HG03354 (cell line): Measurements from ENCODE around the gene MBD5.

Experiments
- ATAC-seq: cut with Tn5 transposase; IDR thresholded peaks from one replicate; pipeline ENCODE4 v1.9.1; 2021; ENCODE audit warnings: mild to moderate bottlenecking; ENCODE audit not compliant: unreplicated experiment, poor library complexity, severe bottlenecking

MBD5 gene

GRCh38 chr2:148501545-148501944 lies 480.7 kb downstream of the MBD5 start:
- ATAC-seq: no peak

- ATAC-seq: no peak
Observed at GRCh38 chr2:148503516-148503915, 482.6 kb downstream of the MBD5 start.

GRCh38 chr2:148507970-148508369 lies 487.1 kb downstream of the MBD5 start:
- no peak for ATAC-seq

- ATAC-seq: no peak
Observed at GRCh38 chr2:148508878-148509287, 488.0 kb downstream of the MBD5 start.

- ATAC-seq: peak; percentile 100
Observed at GRCh38 chr2:148509288-148509902, 488.5 kb downstream of the MBD5 start.

GRCh38 chr2:148511883-148512282 lies 491.0 kb downstream of the MBD5 start:
- no peak for ATAC-seq

- ATAC-seq: no peak
Observed at GRCh38 chr2:148512501-148512900, 491.6 kb downstream of the MBD5 start.

GRCh38 chr2:148513427-148513826 lies 492.5 kb downstream of the MBD5 start:
- no peak for ATAC-seq

GRCh38 chr2:148515120-148515519 lies 494.2 kb downstream of the MBD5 start:
- ATAC-seq: no peak

- no peak for ATAC-seq
Observed at GRCh38 chr2:148515976-148516375, 495.1 kb downstream of the MBD5 start.

GRCh38 chr2:148517296-148517695 lies 496.4 kb downstream of the MBD5 start:
- ATAC-seq: no peak

GRCh38 chr2:148517822-148518221 lies 496.9 kb downstream of the MBD5 start:
- ATAC-seq: no peak

GRCh38 chr2:148519013-148519412 lies 498.1 kb downstream of the MBD5 start:
- ATAC-seq: no peak

GRCh38 chr2:148521181-148521580 lies 500.3 kb downstream of the MBD5 start:
- no peak for ATAC-seq

GRCh38 chr2:148523315-148523714 lies 502.4 kb downstream of the MBD5 start:
- no peak for ATAC-seq

GRCh38 chr2:148524519-148524919 lies 503.6 kb downstream of the MBD5 start:
- no peak for ATAC-seq

- ATAC-seq: no peak
Observed at GRCh38 chr2:148525130-148525529, 504.2 kb downstream of the MBD5 start.

- no peak for ATAC-seq
Observed at GRCh38 chr2:148526509-148527346, 505.8 kb downstream of the MBD5 start.

GRCh38 chr2:148527488-148528340 lies 506.8 kb downstream of the MBD5 start:
- ATAC-seq: no peak

GRCh38 chr2:148528356-148529064 lies 507.6 kb downstream of the MBD5 start:
- no peak for ATAC-seq
